ENCODE results near the gene QKI.
"Not testable (repeated sequence)": the region's sequence is repeated elsewhere in the genome, so short reads cannot be mapped to it uniquely, and the experiment has no call there.

Gene QKI

GRCh38 chr6:163585932-163586437 is 171.5 kb downstream of the QKI start:
- no peak for DNase-seq

GRCh38 chr6:163586888-163587287 is 172.4 kb downstream of the QKI start:
- no peak for DNase-seq

GRCh38 chr6:163588220-163588919 is 173.9 kb downstream of the QKI start:
- no peak for DNase-seq

- DNase-seq: no peak
Observed at GRCh38 chr6:163589387-163589786, 174.9 kb downstream of the QKI start.

GRCh38 chr6:163590132-163590531 is 175.6 kb downstream of the QKI start:
- DNase-seq: not testable (repeated sequence)

GRCh38 chr6:163592872-163593271 is 178.4 kb downstream of the QKI start:
- no peak for DNase-seq

- DNase-seq: no peak
Observed at GRCh38 chr6:163596174-163596573, 181.7 kb downstream of the QKI start.

GRCh38 chr6:163599136-163599535 is 184.6 kb downstream of the QKI start:
- no peak for DNase-seq

GRCh38 chr6:163599684-163600083 is 185.2 kb downstream of the QKI start:
- DNase-seq: no peak

GRCh38 chr6:163600331-163600730 is 185.8 kb downstream of the QKI start:
- no peak for DNase-seq

GRCh38 chr6:163600781-163601180 is 186.3 kb downstream of the QKI start:
- DNase-seq: no peak

GRCh38 chr6:163602851-163603250 is 188.3 kb downstream of the QKI start:
- no peak for DNase-seq

GRCh38 chr6:163603395-163603794 is 188.9 kb downstream of the QKI start:
- DNase-seq: no peak

GRCh38 chr6:163605385-163606097 is 191.0 kb downstream of the QKI start:
- no peak for DNase-seq

- DNase-seq: no peak
Observed at GRCh38 chr6:163607792-163608191, 193.3 kb downstream of the QKI start.

- no peak for DNase-seq
Observed at GRCh38 chr6:163608204-163608644, 193.7 kb downstream of the QKI start.

- no peak for DNase-seq
Observed at GRCh38 chr6:163612200-163612599, 197.7 kb downstream of the QKI start.

- DNase-seq: no peak
Observed at GRCh38 chr6:163613025-163613424, 198.5 kb downstream of the QKI start.

- DNase-seq: no peak
Observed at GRCh38 chr6:163613668-163614067, 199.2 kb downstream of the QKI start.

GRCh38 chr6:163616452-163616851 is 201.9 kb downstream of the QKI start:
- no peak for DNase-seq

- no peak for DNase-seq
Observed at GRCh38 chr6:163617549-163617948, 203.0 kb downstream of the QKI start.

- no peak for DNase-seq
Observed at GRCh38 chr6:163620101-163620500, 205.6 kb downstream of the QKI start.

GRCh38 chr6:163620670-163621330 is 206.3 kb downstream of the QKI start:
- no peak for DNase-seq

GRCh38 chr6:163625265-163625664 is 210.7 kb downstream of the QKI start:
- DNase-seq: no peak
